GM18505 (cell line): ENCODE results near the gene VEGFB.
A peak's percentile ranks its signal among the peaks of the same experiment; 100 is the strongest.

ENCODE experiments used
- ATAC-seq: cut with Tn5 transposase; IDR thresholded peaks from one replicate; pipeline ENCODE4 v1.9.1; 2021; ENCODE audit not compliant: unreplicated experiment
- POLR2A ChIP-seq: IDR thresholded peaks from 4 replicates; pipeline ENCODE4 v1.6.1; 2011; ENCODE audit warnings: borderline replicate concordance; ENCODE audit not compliant: insufficient read depth, insufficient read length; ENCODE audit errors: extremely low read depth

Gene VEGFB

GRCh38 chr11:64233913-64234586 lies at the start of gene VEGFB:
VEGFB (plus strand) TSS chr11:64234584; CDS start chr11:64234834, 250 bp downstream.
- peak; percentile 26 for TF ChIP-seq POLR2A
- ATAC-seq, result peak; percentile 37

- ATAC-seq, result peak; percentile 22
- TF ChIP-seq POLR2A, result peak; percentile 99
Observed at GRCh38 chr11:64185175-64185692, 49.1 kb upstream of the VEGFB start.

GRCh38 chr11:64185693-64186491 lies 48.5 kb upstream of the VEGFB start, which contains the start of gene STIP1:
STIP1 (plus strand) TSS chr11:64186171; CDS start chr11:64186262, 91 bp downstream.
- ATAC-seq, result peak; percentile 80
- TF ChIP-seq POLR2A, result peak; percentile 33

- ATAC-seq, result peak; percentile 4
- TF ChIP-seq POLR2A, result no peak
Observed at GRCh38 chr11:64186492-64187165, 47.8 kb upstream of the VEGFB start.

- no peak for ATAC-seq
- no peak for TF ChIP-seq POLR2A
Observed at GRCh38 chr11:64192434-64192833, 42.0 kb upstream of the VEGFB start.

GRCh38 chr11:64196626-64197025 lies 37.8 kb upstream of the VEGFB start:
- TF ChIP-seq POLR2A, result no peak
- ATAC-seq, result no peak

- no peak for ATAC-seq
- TF ChIP-seq POLR2A, result no peak
Observed at GRCh38 chr11:64198511-64198910, 35.9 kb upstream of the VEGFB start.

- ATAC-seq, result no peak
- TF ChIP-seq POLR2A, result no peak
Observed at GRCh38 chr11:64201543-64201942, 32.8 kb upstream of the VEGFB start.

GRCh38 chr11:64202992-64203391 lies 31.4 kb upstream of the VEGFB start:
- no peak for ATAC-seq
- no peak for TF ChIP-seq POLR2A

GRCh38 chr11:64203421-64204079 lies 30.8 kb upstream of the VEGFB start:
- ATAC-seq, result no peak
- TF ChIP-seq POLR2A, result no peak

- TF ChIP-seq POLR2A, result peak; percentile 4
- no peak for ATAC-seq
Observed at GRCh38 chr11:64204080-64204440, 30.3 kb upstream of the VEGFB start.

- no peak for ATAC-seq
Observed at GRCh38 chr11:64204464-64204989, 29.9 kb upstream of the VEGFB start.

More at GRCh38 chr11:64204464-64204989, 29.9 kb upstream of the VEGFB start:
- TF ChIP-seq POLR2A, result no peak
